Inflammatory macrophage treated with lipopolysaccharide for 1 hour (primary cell): ENCODE data around the gene BANP.
"Not testable (repeated sequence)": the region's sequence is repeated elsewhere in the genome, so short reads cannot be mapped to it uniquely, and the experiment has no call there.

Source experiments
- DNase-seq, 2 donors: peaks; one replicate each; pipeline ENCODE4 v3.0.0-alpha.2; 2020 to 2022

BANP gene

GRCh38 chr16:88106566-88106965 is 155.3 kb downstream of the BANP start:
- not testable (repeated sequence) for DNase-seq

GRCh38 chr16:88108762-88109161 is 157.5 kb downstream of the BANP start:
- DNase-seq: no peak

GRCh38 chr16:88109726-88110621 is 158.7 kb downstream of the BANP start:
- not testable (repeated sequence) for DNase-seq

GRCh38 chr16:88110875-88111494 is 159.8 kb downstream of the BANP start:
- not testable (repeated sequence) for DNase-seq

GRCh38 chr16:88111976-88112375 is 160.7 kb downstream of the BANP start:
- DNase-seq: not testable (repeated sequence)

- no peak for DNase-seq
These were observed 162.4 kb downstream of the BANP start for GRCh38 chr16:88113545-88114045.

- DNase-seq: not testable (repeated sequence)
These were observed 163.5 kb downstream of the BANP start for GRCh38 chr16:88114541-88115228.

- DNase-seq: no peak
These were observed 164.9 kb downstream of the BANP start for GRCh38 chr16:88116121-88116520.

GRCh38 chr16:88117476-88117868 is 166.2 kb downstream of the BANP start:
- DNase-seq: no peak

GRCh38 chr16:88118376-88118775 is 167.1 kb downstream of the BANP start:
- DNase-seq: no peak

GRCh38 chr16:88118852-88119741 is 167.9 kb downstream of the BANP start:
- DNase-seq: peak; percentile 41 to 49

GRCh38 chr16:88119881-88120751 is 168.9 kb downstream of the BANP start:
- DNase-seq: not testable (repeated sequence)

GRCh38 chr16:88120812-88121211 is 169.6 kb downstream of the BANP start:
- no peak for DNase-seq

- DNase-seq: not testable (repeated sequence)
These were observed 170.2 kb downstream of the BANP start for GRCh38 chr16:88121391-88121790.

- DNase-seq: no peak
These were observed 170.8 kb downstream of the BANP start for GRCh38 chr16:88121886-88122580.
